Stimulated activated memory B cell treated with anti-CD40 and anti-IgM and Interleukin-4, amounts not matched to agents 10 μg/mL and 1 μg/mL and 100 μg/mL, for 72 hours (primary cell): ENCODE results near the gene SUSD6.
"Not testable (repeated sequence)": the region's sequence is repeated elsewhere in the genome, so short reads cannot be mapped to it uniquely, and the experiment has no call there.

Experiments
- ATAC-seq: fragments of 150-1000 bp; cut with Tn5 transposase; 2 replicates; pipeline ENCODE4 v1.10.0; 2021
- H3K27ac Mint-ChIP-seq: one replicate; pipeline ENCODE4 v1.8.0; 2022; ENCODE audit warnings: mild to moderate bottlenecking, mixed read lengths
- H3K27me3 Mint-ChIP-seq: one replicate; pipeline ENCODE4 v1.8.0; 2022; ENCODE audit warnings: mixed read lengths
- H3K36me3 Mint-ChIP-seq: one replicate; pipeline ENCODE4 v1.8.0; 2022; ENCODE audit warnings: mixed read lengths
- H3K4me1 Mint-ChIP-seq: one replicate; pipeline ENCODE4 v1.8.0; 2022; ENCODE audit warnings: mixed read lengths
- H3K4me3 Mint-ChIP-seq: one replicate; pipeline ENCODE4 v1.8.0; 2022; ENCODE audit warnings: mild to moderate bottlenecking, moderate library complexity, mixed read lengths
- H3K9me3 Mint-ChIP-seq: one replicate; pipeline ENCODE4 v1.8.0; 2022; ENCODE audit warnings: mixed read lengths

The SUSD6 gene

GRCh38 chr14:69647642-69648041 lies 36.2 kb downstream of the SUSD6 start:
- H3K4me3 Mint-ChIP-seq, H3K27me3 Mint-ChIP-seq, H3K9me3 Mint-ChIP-seq, ATAC-seq: not testable (repeated sequence)
- Mint-ChIP-seq H3K27ac (peak overlapping the region; percentile 85), H3K36me3 (peaks cover 44% of the 10 kb centered on the region), H3K4me1 (peaks cover 97% of the 10 kb centered on the region)

- Mint-ChIP-seq H3K4me1 (peaks cover 97% of the 10 kb centered on the region), H3K4me3 (peak overlapping the region; percentile 47), H3K27ac (peak overlapping the region; percentile 85), H3K27me3 (no peaks in the 10 kb centered on the region), H3K36me3 (peaks cover 32% of the 10 kb centered on the region), H3K9me3 (peaks cover 5% of the 10 kb centered on the region)
- ATAC-seq = no peak
Measured at GRCh38 chr14:69648480-69649451, 37.4 kb downstream of the SUSD6 start.

- Mint-ChIP-seq H3K9me3 (no peaks in the 10 kb centered on the region), H3K36me3 (peaks cover 20% of the 10 kb centered on the region), H3K4me3 (peak overlapping the region; percentile 5), H3K27me3 (no peaks in the 10 kb centered on the region), H3K27ac (peak overlapping the region; percentile 85), H3K4me1 (peaks cover 97% of the 10 kb centered on the region)
- no peak for ATAC-seq
Measured at GRCh38 chr14:69650948-69651369, 39.6 kb downstream of the SUSD6 start.

GRCh38 chr14:69651664-69652063 lies 40.3 kb downstream of the SUSD6 start:
- H3K27me3 Mint-ChIP-seq = no peaks in the 10 kb centered on the region
- H3K9me3 Mint-ChIP-seq = no peaks in the 10 kb centered on the region
- peaks cover 98% of the 10 kb centered on the region for H3K4me1 Mint-ChIP-seq
- peak overlapping the region; percentile 85 for H3K27ac Mint-ChIP-seq
- no peak for ATAC-seq
- H3K4me3 Mint-ChIP-seq = peak overlapping the region; percentile 4
- H3K36me3 Mint-ChIP-seq = peaks cover 17% of the 10 kb centered on the region

GRCh38 chr14:69652942-69653684 lies 41.7 kb downstream of the SUSD6 start:
- Mint-ChIP-seq H3K4me1 (peaks cover 97% of the 10 kb centered on the region), H3K27ac (peak overlapping the region; percentile 85), H3K9me3 (no peaks in the 10 kb centered on the region), H3K27me3 (no peaks in the 10 kb centered on the region), H3K4me3 (peak overlapping the region; percentile 72), H3K36me3 (peaks cover 23% of the 10 kb centered on the region)
- ATAC-seq = peak; percentile 86

- H3K27ac Mint-ChIP-seq = peak overlapping the region; percentile 85
- no peaks in the 10 kb centered on the region for H3K9me3 Mint-ChIP-seq
- no peaks in the 10 kb centered on the region for H3K27me3 Mint-ChIP-seq
- H3K36me3 Mint-ChIP-seq = peaks cover 26% of the 10 kb centered on the region
- no peak overlapping the region for H3K4me3 Mint-ChIP-seq
- ATAC-seq = no peak
- peaks cover 97% of the 10 kb centered on the region for H3K4me1 Mint-ChIP-seq
Measured at GRCh38 chr14:69654116-69654515, 42.7 kb downstream of the SUSD6 start.

- H3K27me3 Mint-ChIP-seq = no peaks in the 10 kb centered on the region
- H3K27ac Mint-ChIP-seq = peak overlapping the region; percentile 48
- no peak for ATAC-seq
- H3K36me3 Mint-ChIP-seq = peaks cover 52% of the 10 kb centered on the region
- H3K9me3 Mint-ChIP-seq = no peaks in the 10 kb centered on the region
- no peak overlapping the region for H3K4me3 Mint-ChIP-seq
- peaks cover 91% of the 10 kb centered on the region for H3K4me1 Mint-ChIP-seq
Measured at GRCh38 chr14:69657950-69658355, 46.6 kb downstream of the SUSD6 start.

- no peak for ATAC-seq
- peaks cover 91% of the 10 kb centered on the region for H3K4me1 Mint-ChIP-seq
- H3K27me3 Mint-ChIP-seq = no peaks in the 10 kb centered on the region
- H3K9me3 Mint-ChIP-seq = no peaks in the 10 kb centered on the region
- H3K4me3 Mint-ChIP-seq = no peak overlapping the region
- peak overlapping the region; percentile 48 for H3K27ac Mint-ChIP-seq
- H3K36me3 Mint-ChIP-seq = peaks cover 57% of the 10 kb centered on the region
Measured at GRCh38 chr14:69658664-69659261, 47.4 kb downstream of the SUSD6 start.

GRCh38 chr14:69660344-69661193 lies 49.2 kb downstream of the SUSD6 start:
- H3K9me3 Mint-ChIP-seq = no peaks in the 10 kb centered on the region
- no peaks in the 10 kb centered on the region for H3K27me3 Mint-ChIP-seq
- H3K4me3 Mint-ChIP-seq = no peak overlapping the region
- H3K4me1 Mint-ChIP-seq = peaks cover 91% of the 10 kb centered on the region
- peak overlapping the region; percentile 75 for H3K27ac Mint-ChIP-seq
- ATAC-seq = no peak
- H3K36me3 Mint-ChIP-seq = peaks cover 62% of the 10 kb centered on the region

- Mint-ChIP-seq H3K4me1 (peaks cover 91% of the 10 kb centered on the region), H3K27ac (peak overlapping the region; percentile 75), H3K27me3 (no peaks in the 10 kb centered on the region), H3K36me3 (peaks cover 61% of the 10 kb centered on the region), H3K9me3 (no peaks in the 10 kb centered on the region), H3K4me3 (no peak overlapping the region)
- no peak for ATAC-seq
Measured at GRCh38 chr14:69661194-69661537, 49.8 kb downstream of the SUSD6 start.

- no peak for ATAC-seq
- H3K27me3 Mint-ChIP-seq = no peaks in the 10 kb centered on the region
- no peak overlapping the region for H3K4me3 Mint-ChIP-seq
- H3K36me3 Mint-ChIP-seq = peaks cover 66% of the 10 kb centered on the region
- H3K9me3 Mint-ChIP-seq = no peaks in the 10 kb centered on the region
- peak overlapping the region; percentile 75 for H3K27ac Mint-ChIP-seq
- H3K4me1 Mint-ChIP-seq = peaks cover 91% of the 10 kb centered on the region
Measured at GRCh38 chr14:69662636-69663299, 51.4 kb downstream of the SUSD6 start.

GRCh38 chr14:69663300-69663643 lies 51.9 kb downstream of the SUSD6 start:
- Mint-ChIP-seq H3K4me1 (peaks cover 91% of the 10 kb centered on the region), H3K36me3 (peaks cover 61% of the 10 kb centered on the region), H3K9me3 (no peaks in the 10 kb centered on the region), H3K27me3 (no peaks in the 10 kb centered on the region), H3K4me3 (no peak overlapping the region), H3K27ac (peak overlapping the region; percentile 75)
- ATAC-seq = no peak

GRCh38 chr14:69664265-69664664 lies 52.9 kb downstream of the SUSD6 start:
- no peak for ATAC-seq
- H3K4me3 Mint-ChIP-seq = no peak overlapping the region
- peaks cover 92% of the 10 kb centered on the region for H3K4me1 Mint-ChIP-seq
- H3K36me3 Mint-ChIP-seq = peaks cover 52% of the 10 kb centered on the region
- H3K27ac Mint-ChIP-seq = peak overlapping the region; percentile 75
- no peaks in the 10 kb centered on the region for H3K27me3 Mint-ChIP-seq
- no peaks in the 10 kb centered on the region for H3K9me3 Mint-ChIP-seq

GRCh38 chr14:69664865-69665526 lies 53.6 kb downstream of the SUSD6 start:
- Mint-ChIP-seq H3K9me3 (no peaks in the 10 kb centered on the region), H3K36me3 (peaks cover 45% of the 10 kb centered on the region), H3K4me1 (peaks cover 97% of the 10 kb centered on the region), H3K4me3 (peak overlapping the region; percentile 15), H3K27ac (peak overlapping the region; percentile 75), H3K27me3 (no peaks in the 10 kb centered on the region)
- peak; percentile 58 for ATAC-seq
